ENCODE data around the gene CYP2C9. TPM values are rescaled to one million over a fixed set of nuclear protein-coding genes. Genes with fewer than 3 reads are reported as not detected.

Gene CYP2C9
- not detected in 2 replicates for total RNA-seq (2013; cell fraction: nucleolus; rRNA removed)
- total RNA-seq (2014; rRNA removed), result not detected in 2 replicates
- not detected in 2 replicates for total RNA-seq (2014; rRNA removed; fragmentation: Illumina TruSeq; extraction: Trizol)
- total RNA-seq (2021), result 0.23 and 0.40 TPM in 2 replicates
- not detected for polyA plus RNA-seq (2011; ENCODE audit: low read depth)
- 0.04 and 0.17 TPM in 2 replicates for polyA plus RNA-seq (2011; rRNA removed)
- polyA plus RNA-seq (2011; cell fraction: cytosol; rRNA removed), result not detected in 2 replicates
- polyA plus RNA-seq (2011; cell fraction: nucleus; rRNA removed), result 0.37 and 0.45 TPM in 2 replicates
- polyA plus RNA-seq (2012), result not detected in 2 replicates
- polyA plus RNA-seq (2014; fragmentation: Illumina TruSeq; extraction: Trizol), result 0.06 TPM in 1 of 2 replicates, not detected in the other
- polyA plus RNA-seq (2014; fragmentation: Nextera tagmentation; extraction: Ambion mirVana), result not detected
- not detected in 2 replicates for polyA plus RNA-seq (2014; rRNA removed)
- polyA plus RNA-seq (2016; fragmentation: Nextera tagmentation; extraction: Ambion mirVana), result not detected
- not detected in 2 replicates for polyA minus RNA-seq (2011; rRNA and poly(A)+ RNA removed)
- polyA minus RNA-seq (2011; cell fraction: cytosol; rRNA and poly(A)+ RNA removed), result not detected in 2 replicates
- not detected in 2 replicates for polyA minus RNA-seq (2011; cell fraction: nucleus; rRNA and poly(A)+ RNA removed)
- Bru-seq, nascent RNA, result percentile 6 among the genes with signal in this experiment
- BruChase-seq, experiment 1, labeled RNA remaining after a 6-hour chase, result percentile 11 among the genes with signal in this experiment
- percentile 6 among the genes with signal in this experiment for BruChase-seq, experiment 2, labeled RNA remaining after a 2-hour chase
- long read RNA-seq, experiment 1, result 0 reads
- long read RNA-seq, experiment 2, result 0 reads

GRCh38 chr10:94938383-94938782, at the start of gene CYP2C9:
Gene CYP2C9 (plus strand): TSS chr10:94938658. CDS start chr10:94938683, 25 bp downstream.
- TF ChIP-seq HDAC2 (IDR thresholded peaks at IDR 0.05) (no peak), KAT2A (conservative IDR thresholded peaks at IDR 0.05; ENCODE audit: control insufficient read depth, low read depth, low read length) (no peak), NFYB (IDR thresholded peaks at IDR 0.05; ENCODE audit: insufficient read depth, low read depth, low read length) (no peak), SMAD5 (IDR thresholded peaks at IDR 0.05; ENCODE audit: low read depth) (no peak), ZNF24 (IDR thresholded peaks at IDR 0.05) (no peak), NR2C2 (IDR thresholded peaks at IDR 0.05; ENCODE audit: borderline replicate concordance, control insufficient read depth, insufficient read length, low read depth) (no peak), POLR2AphosphoS5 (IDR thresholded peaks at IDR 0.05; ENCODE audit: low read length) (no peak)
- ChIA-PET CTCF (no interaction called here), POLR2A (no interaction called here), SMC1A (ENCODE audit: uncharacterized antibody, unreplicated experiment) (no interaction called here), RAD21 (ENCODE audit: unreplicated experiment) (no interaction called here)
- H3K27ac ChIP-seq (ENCODE audit: control insufficient read depth, insufficient read depth), result no peak within 1 kb of the TSS
- 2% methylated on average over 2 of the region's 2 CpGs for WGBS (ENCODE audit: insufficient coverage, insufficient replicate concordance, low lambda C conversion rate, missing lambda C conversion rate)
- intact Hi-C loops (cut with micrococcal nuclease; ENCODE audit: unreplicated experiment), result no loop called here
- H3K4me3 ChIP-seq, result no peak within 1 kb of the TSS
- no peaks in the 10 kb centered on the region; the same call in 1 of the 3 replicates for H3K9me3 ChIP-seq (replicated peaks; ENCODE audit: control insufficient read depth, insufficient read depth, low read length)
- no peak for DNase-seq (ENCODE audit: low read depth, low spot score)
- no peak for ATAC-seq
- no peaks in the 10 kb centered on the region for H4K20me1 ChIP-seq (ENCODE audit: control insufficient read depth, insufficient read depth)
- no peak within 1 kb of the TSS for H3K9ac ChIP-seq (ENCODE audit: control insufficient read depth, insufficient read depth, low read length)
- BruUV-seq (replicated peaks), result no TSS peak
- no peak for FAIRE-seq
- no peaks in the 10 kb centered on the region for H3K27me3 ChIP-seq (replicated peaks in 1 of 2; ENCODE audit: control insufficient read depth in 2 of 2, insufficient read depth in 2 of 2, low read length in 1 of 2)
- no peaks in the 10 kb centered on the region for H3K36me3 ChIP-seq (ENCODE audit: control insufficient read depth in 2 of 2, insufficient read depth in 2 of 2, low read length in 1 of 2)
- in situ Hi-C loops (cut with MboI), result no loop called here
- no peaks in the 10 kb centered on the region for H3K79me2 ChIP-seq (ENCODE audit: control insufficient read depth, insufficient read depth, low read length)
- no peak within 1 kb of the TSS for H2AFZ ChIP-seq (ENCODE audit: control insufficient read depth, low read depth, low read length)
- H3K4me1 ChIP-seq (ENCODE audit: control insufficient read depth, insufficient read depth, low read length), result no peaks in the 10 kb centered on the region
- no peak within 1 kb of the TSS for H3K4me2 ChIP-seq (ENCODE audit: control insufficient read depth, insufficient read depth)
